Aorta (tissue), 5 donors: ENCODE results near the gene UGCG. TPM values are rescaled to one million over a fixed set of nuclear protein-coding genes. Genes with fewer than 3 reads are reported as not detected.

Experiments
- ATAC-seq: fragments of 200-7000 bp; cut with Tn5 transposase; one replicate; pipeline ENCODE4 v1.9.1; 2022; ENCODE audit warnings: moderate library complexity; ENCODE audit not compliant: low FRiP score
- DNase-seq, 2 donors: peaks; one replicate each; pipeline ENCODE4 v3.0.0-alpha.2; 2020
- H3K27ac ChIP-seq, 2 donors: one replicate each; pipeline ENCODE4 v1.5.1; 2013; ENCODE audit warnings: low read length in 2 of 2, mild to moderate bottlenecking in 2 of 2, moderate library complexity in 2 of 2, control low read depth in 1 of 2, inconsistent platforms in 1 of 2, low read depth in 1 of 2
- H3K27me3 ChIP-seq, 2 donors: one replicate each; pipeline ENCODE4 v1.6.1; 2013; ENCODE audit warnings: control low read depth in 1 of 2, low read length in 1 of 2, mild to moderate bottlenecking in 1 of 2, moderate library complexity in 1 of 2; ENCODE audit not compliant: insufficient read depth in 2 of 2, control insufficient read depth in 1 of 2
- H3K36me3 ChIP-seq, 2 donors: one replicate each; pipeline ENCODE4 v1.6.1; 2013; ENCODE audit warnings: control low read depth in 1 of 2, low read length in 1 of 2, mild to moderate bottlenecking in 1 of 2; ENCODE audit not compliant: insufficient read depth in 2 of 2, control insufficient read depth in 1 of 2
- H3K4me1 ChIP-seq, 2 donors: one replicate each; pipeline ENCODE4 v1.6.1; 2013; ENCODE audit warnings: low read length in 2 of 2, control low read depth in 1 of 2, mild to moderate bottlenecking in 1 of 2, moderate library complexity in 1 of 2; ENCODE audit not compliant: insufficient read depth in 2 of 2, control insufficient read depth in 1 of 2
- H3K4me3 ChIP-seq, 2 donors: one replicate each; pipeline ENCODE4 v1.5.1; 2013; ENCODE audit warnings: low read length in 2 of 2, control low read depth in 1 of 2, mild to moderate bottlenecking in 1 of 2
- H3K9me3 ChIP-seq: one replicate; pipeline ENCODE4 v1.6.1; 2013; ENCODE audit warnings: mild to moderate bottlenecking, low read length; ENCODE audit not compliant: control insufficient read depth
- WGBS, 2 donors: extraction: QIAGEN DNeasy Blood & Tissue Kit; methylation state at CpG; one replicate each; pipeline ENCODE4 v1.1.7; 2013; 5-methylcytosine and 5-hydroxymethylcytosine counted together
- intact Hi-C, 2 donors: fragments of 100-400 bp; cut with DNase I; formaldehyde crosslinking; loops; one replicate each; pipeline versions ENCODE4 v1.14.2 to v1.15.0; 2022
- polyA plus RNA-seq, 2 donors: library from polyadenylated mRNA; stranded (reverse); fragments of 200-250 nt; gene quantifications; one replicate each; pipeline ENCODE4 v1.2.3, GENCODE V29; 2013
- total RNA-seq, 2 donors: library from RNA; stranded (reverse); fragmentation: NEBNext Ultra II Directional; extraction: Animal tissue kit (Norgen Biotek cat#: 25700); gene quantifications; one replicate each; pipeline ENCODE4 v1.2.1, GENCODE V29; 2021
- donor health status: healthy with polysubstance abuse.
- donor health status: Bipolar disorder and iron deficiency.
- donor health status: DM: no; HTN: no; CAD: no.
- donor health status: DM: no; HTN: no; CAD: no.
- donor health status: DM: yes; HTN: yes; CAD: no.

UGCG gene
- total and polyA plus RNA-seq, 4 donors, result 7.9 to 51.2 (median 23.4) TPM

DNA sequence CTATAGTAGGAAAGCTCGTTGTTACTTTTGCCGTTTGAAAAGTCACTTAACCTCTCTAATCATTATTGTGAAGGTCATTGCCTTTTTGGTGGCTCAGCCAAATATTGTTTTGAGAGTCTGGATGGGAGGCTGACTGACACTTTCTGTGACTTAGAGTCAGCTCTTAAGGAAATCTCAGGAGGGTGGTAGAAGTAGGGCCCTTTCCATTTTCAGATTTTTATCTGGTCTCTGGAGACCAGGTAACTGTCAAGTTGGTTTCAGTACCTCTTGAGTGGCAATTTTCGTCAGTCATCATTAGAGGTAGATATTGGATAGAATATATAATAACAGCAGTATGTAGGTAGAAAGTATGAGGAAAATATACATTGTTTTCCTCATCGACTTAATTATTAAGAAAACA, 23.3 kb downstream of the UGCG start:
- WGBS, 2 donors, result 73 to 86% methylated on average over 4 of the region's 4 CpGs
- Histone ChIP-seq H3K4me1 (peaks cover 0 to 2% of the 10 kb centered on the region in 2 donors), H3K9me3 (no peaks in the 10 kb centered on the region), H3K27ac (no peak overlapping the region), H3K4me3 (no peak overlapping the region), H3K36me3 (no peaks in the 10 kb centered on the region), H3K27me3 (no peaks in the 10 kb centered on the region)
- intact Hi-C loops, result no loop called here
- ATAC-seq (no peak), DNase-seq (no peak)

- ATAC-seq, result no peak
- intact Hi-C loops, result no loop called here
- WGBS, 2 donors, result 91 to 93% methylated on average over 7 of the region's 7 CpGs
- Histone ChIP-seq H3K27ac (no peak overlapping the region), H3K4me1 (peaks cover 0 to 2% of the 10 kb centered on the region in 2 donors), H3K4me3 (no peak overlapping the region), H3K27me3 (no peaks in the 10 kb centered on the region), H3K9me3 (no peaks in the 10 kb centered on the region), H3K36me3 (no peaks in the 10 kb centered on the region)
- DNase-seq, result no peak
Measured at GRCh38 chr9:111920531-111920930, 23.9 kb downstream of the UGCG start.

GRCh38 chr9:111922324-111923013, 25.9 kb downstream of the UGCG start:
- no peak overlapping the region for H3K27ac ChIP-seq
- ATAC-seq, result no peak
- no peaks in the 10 kb centered on the region for H3K27me3 ChIP-seq
- no peaks in the 10 kb centered on the region for H3K4me1 ChIP-seq
- DNase-seq, result no peak
- no peaks in the 10 kb centered on the region for H3K9me3 ChIP-seq
- no peaks in the 10 kb centered on the region for H3K36me3 ChIP-seq
- intact Hi-C loops, result no loop called here
- no peak overlapping the region for H3K4me3 ChIP-seq

GRCh38 chr9:111924281-111924680, 27.7 kb downstream of the UGCG start:
- intact Hi-C loops, result no loop called here
- H3K36me3 ChIP-seq, result no peaks in the 10 kb centered on the region
- no peaks in the 10 kb centered on the region for H3K9me3 ChIP-seq
- H3K27me3 ChIP-seq, result no peaks in the 10 kb centered on the region
- no peak overlapping the region for H3K27ac ChIP-seq
- no peak overlapping the region for H3K4me3 ChIP-seq
- ATAC-seq (no peak), DNase-seq (no peak)
- no peaks in the 10 kb centered on the region for H3K4me1 ChIP-seq

DNA sequence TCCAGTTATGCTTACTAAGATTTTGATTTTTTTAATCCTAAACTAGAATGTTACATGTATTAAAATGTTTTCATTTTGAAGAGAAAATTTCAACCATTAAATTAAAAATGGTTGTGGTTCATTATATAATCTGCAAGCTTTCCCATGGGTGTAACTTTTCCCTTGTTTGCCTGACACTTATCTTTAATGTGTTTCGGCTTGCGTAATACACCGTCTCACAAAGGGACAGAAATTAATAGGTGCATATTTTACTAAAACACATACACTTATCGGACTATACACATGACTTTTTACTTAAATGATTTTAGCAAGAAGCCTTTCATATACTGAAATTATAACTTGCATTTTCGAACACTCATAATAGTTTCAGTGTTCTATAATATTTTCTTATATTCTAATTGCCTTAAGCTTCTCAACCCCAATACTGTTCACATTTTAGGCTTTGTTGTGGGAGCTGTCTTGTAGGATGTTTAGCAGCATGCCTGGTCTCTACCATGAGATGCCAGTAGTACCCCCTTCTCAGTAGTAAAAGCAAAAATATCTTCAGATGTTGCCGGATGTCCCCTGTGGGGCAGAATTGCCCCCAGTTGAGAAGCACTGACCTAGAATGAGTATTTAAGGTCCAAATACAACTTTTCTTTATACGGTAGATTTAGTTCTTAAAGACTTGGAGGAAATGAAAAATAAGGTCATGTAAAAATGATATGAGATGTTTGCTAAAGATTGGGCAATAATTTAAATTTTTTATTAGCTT, 28.6 kb downstream of the UGCG start:
- Histone ChIP-seq H3K36me3 (peaks cover 0 to 3% of the 10 kb centered on the region in 2 donors), H3K9me3 (no peaks in the 10 kb centered on the region), H3K27ac (no peak overlapping the region), H3K27me3 (no peaks in the 10 kb centered on the region), H3K4me1 (no peaks in the 10 kb centered on the region), H3K4me3 (no peak overlapping the region)
- intact Hi-C loops, result no loop called here
- WGBS, 2 donors, result 94% methylated on average over 7 of the region's 7 CpGs
- ATAC-seq (no peak), DNase-seq (no peak)

GRCh38 chr9:111925784-111926183, 29.2 kb downstream of the UGCG start:
- no peaks in the 10 kb centered on the region for H3K9me3 ChIP-seq
- H3K27ac ChIP-seq, result no peak overlapping the region
- no peak for DNase-seq
- H3K27me3 ChIP-seq, result no peaks in the 10 kb centered on the region
- H3K4me3 ChIP-seq, result no peak overlapping the region
- no peak for ATAC-seq
- 55 to 59% methylated on average over 2 of the region's 2 CpGs for WGBS, 2 donors
- H3K36me3 ChIP-seq, result peaks cover 0 to 3% of the 10 kb centered on the region in 2 donors
- intact Hi-C loops, result no loop called here
- no peaks in the 10 kb centered on the region for H3K4me1 ChIP-seq

- Histone ChIP-seq H3K9me3 (no peaks in the 10 kb centered on the region), H3K36me3 (peaks cover 0 to 3% of the 10 kb centered on the region in 2 donors), H3K4me3 (no peak overlapping the region), H3K4me1 (no peaks in the 10 kb centered on the region), H3K27me3 (no peaks in the 10 kb centered on the region), H3K27ac (no peak overlapping the region)
- WGBS, 2 donors, result 81 to 82% methylated on average over 6 of the region's 6 CpGs
- ATAC-seq (peak; percentile 62), DNase-seq (peak in 1 of 2 donors; percentile 73)
- intact Hi-C loops, result no loop called here
Measured at GRCh38 chr9:111926421-111926875, 29.8 kb downstream of the UGCG start.

GRCh38 chr9:111928359-111928720, 31.7 kb downstream of the UGCG start:
- Histone ChIP-seq H3K9me3 (no peaks in the 10 kb centered on the region), H3K36me3 (peaks cover 3 to 9% of the 10 kb centered on the region in 2 donors), H3K4me1 (no peaks in the 10 kb centered on the region), H3K27ac (no peak overlapping the region), H3K27me3 (no peaks in the 10 kb centered on the region), H3K4me3 (no peak overlapping the region)
- intact Hi-C loops, result no loop called here
- ATAC-seq (no peak), DNase-seq (no peak)

DNA sequence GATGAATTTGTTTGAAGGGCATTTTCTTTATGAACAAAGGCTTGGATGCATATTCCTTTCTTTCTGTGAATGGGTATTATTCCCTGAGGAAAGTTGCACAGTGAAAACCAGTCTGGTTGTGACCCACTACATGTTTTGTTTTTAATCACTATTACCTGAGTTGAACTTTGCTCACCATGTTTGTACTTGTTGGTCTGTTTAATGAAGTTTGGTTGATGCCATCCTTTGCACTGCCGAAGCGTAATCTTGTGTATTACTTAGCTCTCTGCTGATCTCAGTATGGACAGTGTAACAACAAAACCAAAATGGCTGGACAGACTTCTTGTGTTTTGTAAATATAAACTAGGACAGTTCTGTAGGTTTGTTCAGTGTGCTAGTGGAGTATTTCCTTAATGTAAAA, 38.1 kb downstream of the UGCG start:
- ATAC-seq, result no peak
- peaks cover 5 to 9% of the 10 kb centered on the region in 2 donors for H3K36me3 ChIP-seq
- 98 to 100% methylated on average over 2 of the region's 2 CpGs for WGBS, 2 donors

More for the DNA sequence above, 38.1 kb downstream of the UGCG start:
- DNase-seq, result no peak
- intact Hi-C loops, result no loop called here
- H3K4me3 ChIP-seq, result no peak overlapping the region
- no peaks in the 10 kb centered on the region for H3K9me3 ChIP-seq
- H3K27me3 ChIP-seq, result no peaks in the 10 kb centered on the region
- no peak overlapping the region for H3K27ac ChIP-seq
- peaks cover 0 to 2% of the 10 kb centered on the region in 2 donors for H3K4me1 ChIP-seq
